CD14-positive monocyte (primary cell): ENCODE measurements around the gene ZNF592. TPM values are rescaled to one million over a fixed set of nuclear protein-coding genes. Genes with fewer than 3 reads are reported as not detected.
A peak's percentile ranks its signal among the peaks of the same experiment; 100 is the strongest.
"Not testable (repeated sequence)": the region's sequence is repeated elsewhere in the genome, so short reads cannot be mapped to it uniquely, and the experiment has no call there.

Experiments
- DNase-seq, 3 donors: peaks; one replicate each; pipeline ENCODE4 v3.0.0-alpha.2; 2011 to 2022
- H2AFZ ChIP-seq: 2 replicates; pipeline ENCODE4 v1.6.0; 2012; ENCODE audit warnings: mild to moderate bottlenecking, low read depth, low read length, inconsistent platforms; ENCODE audit not compliant: insufficient read depth, poor library complexity, severe bottlenecking
- H3K27ac ChIP-seq, 2 donors: 1 replicate in 1 of 2; 2 replicates in 1 of 2; pipeline ENCODE4 v1.5.1; 2012 to 2013; ENCODE audit warnings: low read length in 2 of 2, control low read depth in 1 of 2, inconsistent platforms in 1 of 2, low read depth in 1 of 2, mild to moderate bottlenecking in 1 of 2
- H3K27me3 ChIP-seq, 2 donors: one replicate each; pipeline versions ENCODE4 v1.6.0 to v1.6.1; 2011 to 2013; ENCODE audit warnings: low read length in 2 of 2; ENCODE audit not compliant: control insufficient read depth in 2 of 2, insufficient read depth in 2 of 2
- H3K36me3 ChIP-seq, 2 donors: replicated peaks in 1 of 2; 1 replicate in 1 of 2; 2 replicates in 1 of 2; pipeline versions ENCODE4 v1.5.1 to v1.6.1; 2012 to 2013; ENCODE audit warnings: low read length in 2 of 2, control low read depth in 1 of 2, inconsistent platforms in 1 of 2, mild to moderate bottlenecking in 1 of 2; ENCODE audit not compliant: insufficient read depth in 2 of 2, control insufficient read depth in 1 of 2
- H3K4me1 ChIP-seq, 2 donors: 1 replicate in 1 of 2; 2 replicates in 1 of 2; pipeline versions ENCODE4 v1.5.1 to v1.6.1; 2012 to 2013; ENCODE audit warnings: low read length in 2 of 2, control low read depth in 1 of 2, inconsistent platforms in 1 of 2, mild to moderate bottlenecking in 1 of 2, moderate library complexity in 1 of 2; ENCODE audit not compliant: insufficient read depth in 2 of 2, control insufficient read depth in 1 of 2
- H3K4me2 ChIP-seq: replicated peaks from 2 replicates; pipeline ENCODE3; 2012; ENCODE audit warnings: low read length, moderate library complexity, mild to moderate bottlenecking; ENCODE audit not compliant: poor library complexity, severe bottlenecking; ENCODE audit errors: extremely low read depth
- H3K4me3 ChIP-seq, 3 experiments: fragments of 200-600 bp in 1 of 3; sonication (generic) in 1 of 3; replicated peaks in 1 of 3; 1 replicate in 2 of 3; 2 replicates in 1 of 3; pipeline ENCODE4 v1.5.1; 2011 to 2013; ENCODE audit warnings: low read length in 3 of 3, mild to moderate bottlenecking in 3 of 3, control low read depth in 2 of 3, low read depth in 2 of 3, inconsistent platforms in 1 of 3, moderate library complexity in 1 of 3
- H3K79me2 ChIP-seq: 2 replicates; pipeline ENCODE4 v1.6.0; 2012; ENCODE audit warnings: mild to moderate bottlenecking, control low read depth, inconsistent platforms, low read length, moderate library complexity; ENCODE audit not compliant: insufficient read depth
- H3K9ac ChIP-seq: 2 replicates; pipeline ENCODE4 v1.6.0; 2017; ENCODE audit warnings: low read length, mild to moderate bottlenecking; ENCODE audit not compliant: insufficient read depth, poor library complexity, severe bottlenecking
- H3K9me3 ChIP-seq, 2 donors: replicated peaks in 1 of 2; 1 replicate in 1 of 2; 2 replicates in 1 of 2; pipeline versions ENCODE4 v1.5.1 to v1.6.1; 2012 to 2013; ENCODE audit warnings: low read length in 2 of 2, control low read depth in 1 of 2; ENCODE audit not compliant: control insufficient read depth in 1 of 2, insufficient read depth in 1 of 2
- H4K20me1 ChIP-seq: 2 replicates; pipeline ENCODE4 v1.6.0; 2012; ENCODE audit warnings: mild to moderate bottlenecking, low read length, control low read depth, moderate library complexity; ENCODE audit not compliant: insufficient read depth
- H3K27ac Mint-ChIP-seq, 7 donors: one replicate each; pipeline ENCODE4 v1.8.0; 2020; ENCODE audit warnings: mild to moderate bottlenecking in 7 of 7, mixed read lengths in 7 of 7, moderate library complexity in 6 of 7, inconsistent platforms in 2 of 7
- H3K27me3 Mint-ChIP-seq, 3 donors: one replicate each; pipeline ENCODE4 v1.8.0; 2021 to 2022; ENCODE audit warnings: low read depth in 3 of 3, mild to moderate bottlenecking in 3 of 3, mixed read lengths in 3 of 3, moderate library complexity in 3 of 3, inconsistent platforms in 1 of 3
- H3K36me3 Mint-ChIP-seq, 2 donors: one replicate each; pipeline ENCODE4 v1.8.0; 2020; ENCODE audit warnings: mixed read lengths in 2 of 2, inconsistent platforms in 1 of 2, mild to moderate bottlenecking in 1 of 2
- H3K4me1 Mint-ChIP-seq: one replicate; pipeline ENCODE4 v1.8.0; 2020; ENCODE audit warnings: mild to moderate bottlenecking, mixed read lengths
- H3K4me3 Mint-ChIP-seq, 2 donors: one replicate each; pipeline ENCODE4 v1.8.0; 2020; ENCODE audit warnings: mild to moderate bottlenecking in 2 of 2, mixed read lengths in 2 of 2, moderate library complexity in 1 of 2
- H3K9me3 Mint-ChIP-seq, 7 donors: one replicate each; pipeline ENCODE4 v1.8.0; 2020 to 2022; ENCODE audit warnings: mixed read lengths in 7 of 7, mild to moderate bottlenecking in 6 of 7, moderate library complexity in 6 of 7, inconsistent platforms in 2 of 7
- WGBS: methylation state at CpG from one replicate; pipeline ENCODE4 v1.1.5; 2013; ENCODE audit warnings: missing lambda C conversion rate; ENCODE audit not compliant: insufficient coverage; 5-methylcytosine and 5-hydroxymethylcytosine counted together
- intact Hi-C, 2 donors: fragments of 100-400 bp; cut with micrococcal nuclease; formaldehyde crosslinking; loops; one replicate each; pipeline versions ENCODE4 v1.15.0 to v1.15.1; 2023
- polyA plus RNA-seq, 3 donors: library from polyadenylated mRNA; depleted of rRNA in 1 of 3; unstranded in 2 of 3; stranded (reverse) in 1 of 3; fragments of 300-500 nt in 2 of 3; fragments of >200 nt in 1 of 3; fragmentation: Illumina TruSeq in 2 of 3; gene quantifications; 1 replicate in 2 of 3; 2 replicates in 1 of 3; pipeline ENCODE4 v1.2.3, GENCODE V29; 2012 to 2021
- TF ChIP-seq, protein P1 (sequence below): fragments of 200-600 bp; IDR thresholded peaks from one replicate; pipeline ENCODE4 v1.8.0; 2022; ENCODE audit warnings: antibody characterized with exemption, mild to moderate bottlenecking

Gene ZNF592
- polyA plus RNA-seq, 3 donors: 2.8 to 43.6 (median 5.0) TPM

DNA sequence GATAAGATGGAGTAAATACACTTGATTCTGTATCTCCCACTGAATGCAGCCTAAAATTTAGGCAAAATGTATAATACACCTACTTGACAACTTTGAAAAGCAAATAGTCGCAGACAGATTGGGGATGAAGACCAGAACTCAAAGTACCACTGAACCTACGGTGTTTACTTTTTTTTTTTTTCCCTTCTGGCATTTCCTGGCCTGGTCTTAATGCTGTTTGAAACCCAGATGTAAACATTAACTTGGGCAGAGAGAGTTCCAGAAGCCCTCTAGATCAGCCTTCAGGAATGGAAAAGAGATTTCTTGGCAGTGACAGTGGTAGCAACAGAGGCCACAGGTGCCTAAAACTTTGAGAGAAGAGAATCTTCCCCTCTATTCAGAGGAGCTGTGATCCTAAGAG, 96.6 kb downstream of the ZNF592 start:
- H3K27ac Mint-ChIP-seq: no peak overlapping the region
- Histone ChIP-seq H3K36me3 (no peaks in the 10 kb centered on the region), H3K4me2 (no peak overlapping the region), H3K79me2 (no peaks in the 10 kb centered on the region), H3K27me3 (no peaks in the 10 kb centered on the region), H3K4me1 (no peaks in the 10 kb centered on the region), H2AFZ (no peak overlapping the region), H3K9me3 (peaks cover 15 to 18% of the 10 kb centered on the region in 2 donors), H4K20me1 (no peaks in the 10 kb centered on the region), H3K27ac (no peak overlapping the region), H3K4me3 (no peak overlapping the region), H3K9ac (no peak overlapping the region)
- H3K9me3 Mint-ChIP-seq: peaks cover 8 to 29% (median 20%) of the 10 kb centered on the region in 7 donors
- no peaks in the 10 kb centered on the region for H3K36me3 Mint-ChIP-seq
- intact Hi-C loops: no loop called here
- H3K4me3 Mint-ChIP-seq: no peak overlapping the region
- peaks cover 2 to 3% (median 2%) of the 10 kb centered on the region in 3 donors for H3K27me3 Mint-ChIP-seq
- TF ChIP-seq, protein P1, sequence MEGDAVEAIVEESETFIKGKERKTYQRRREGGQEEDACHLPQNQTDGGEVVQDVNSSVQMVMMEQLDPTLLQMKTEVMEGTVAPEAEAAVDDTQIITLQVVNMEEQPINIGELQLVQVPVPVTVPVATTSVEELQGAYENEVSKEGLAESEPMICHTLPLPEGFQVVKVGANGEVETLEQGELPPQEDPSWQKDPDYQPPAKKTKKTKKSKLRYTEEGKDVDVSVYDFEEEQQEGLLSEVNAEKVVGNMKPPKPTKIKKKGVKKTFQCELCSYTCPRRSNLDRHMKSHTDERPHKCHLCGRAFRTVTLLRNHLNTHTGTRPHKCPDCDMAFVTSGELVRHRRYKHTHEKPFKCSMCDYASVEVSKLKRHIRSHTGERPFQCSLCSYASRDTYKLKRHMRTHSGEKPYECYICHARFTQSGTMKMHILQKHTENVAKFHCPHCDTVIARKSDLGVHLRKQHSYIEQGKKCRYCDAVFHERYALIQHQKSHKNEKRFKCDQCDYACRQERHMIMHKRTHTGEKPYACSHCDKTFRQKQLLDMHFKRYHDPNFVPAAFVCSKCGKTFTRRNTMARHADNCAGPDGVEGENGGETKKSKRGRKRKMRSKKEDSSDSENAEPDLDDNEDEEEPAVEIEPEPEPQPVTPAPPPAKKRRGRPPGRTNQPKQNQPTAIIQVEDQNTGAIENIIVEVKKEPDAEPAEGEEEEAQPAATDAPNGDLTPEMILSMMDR: no peak
- 100% methylated on average over 1 of the region's 2 CpGs for WGBS
- H3K4me1 Mint-ChIP-seq: no peaks in the 10 kb centered on the region
- no peak for DNase-seq

- H3K4me2 ChIP-seq, H4K20me1 ChIP-seq, H3K79me2 ChIP-seq, H3K36me3 ChIP-seq, intact Hi-C loops, H3K36me3 Mint-ChIP-seq, H3K4me1 Mint-ChIP-seq, H3K27me3 ChIP-seq, H3K27ac ChIP-seq, H3K4me1 ChIP-seq, H2AFZ ChIP-seq, H3K27me3 Mint-ChIP-seq, H3K9ac ChIP-seq, H3K4me3 ChIP-seq, H3K4me3 Mint-ChIP-seq: not testable (repeated sequence)
- Mint-ChIP-seq H3K27ac (peak overlapping the region in 1 of 7 donors; percentile 80), H3K9me3 (peaks cover 8 to 29% (median 20%) of the 10 kb centered on the region in 7 donors)
- H3K9me3 ChIP-seq: peaks cover 15 to 18% of the 10 kb centered on the region in 2 donors
- DNase-seq: peak in 1 of 3 donors; percentile 4
- WGBS: 92% methylated on average over 2 of the region's 7 CpGs
- TF ChIP-seq, protein P1: peak; percentile 66
These were observed 97.2 kb downstream of the ZNF592 start for GRCh38 chr15:84845631-84846030.
